Kidney epithelial cell (primary cell): ENCODE data around the gene SIGLEC14. TPM values are rescaled to one million over a fixed set of nuclear protein-coding genes. Genes with fewer than 3 reads are reported as not detected.
A peak's percentile ranks its signal among the peaks of the same experiment; 100 is the strongest.
"Not testable (repeated sequence)": the region's sequence is repeated elsewhere in the genome, so short reads cannot be mapped to it uniquely, and the experiment has no call there.

ENCODE experiments used
- DNase-seq: peaks from one replicate; pipeline ENCODE4 v3.0.0-alpha.2; 2010; ENCODE audit warnings: low read depth
- H3K27me3 ChIP-seq: 2 replicates; pipeline ENCODE4 v1.6.0; 2011; ENCODE audit warnings: low read length; ENCODE audit not compliant: control insufficient read depth, insufficient read depth
- H3K36me3 ChIP-seq: 2 replicates; pipeline ENCODE4 v1.5.1; 2011; ENCODE audit warnings: low read length; ENCODE audit not compliant: control insufficient read depth, insufficient read depth
- H3K4me3 ChIP-seq: 2 replicates; pipeline ENCODE4 v1.5.1; 2011; ENCODE audit warnings: low read depth, mild to moderate bottlenecking, control low read depth, low read length
- total RNA-seq: library from RNA; depleted of rRNA; stranded (reverse); fragments of >200 nt; gene quantifications from 2 replicates; pipeline ENCODE4 v1.2.3, GENCODE V29; 2015
- TF ChIP-seq, protein P1 (sequence below): IDR thresholded peaks from 2 replicates; pipeline ENCODE4 v1.5.1; 2011; ENCODE audit warnings: mild to moderate bottlenecking, moderate library complexity, low read length, control low read depth, inconsistent platforms; ENCODE audit not compliant: insufficient read depth, poor library complexity, severe bottlenecking

SIGLEC14 gene
- total RNA-seq, 1 donor from 2014 or later: not detected

DNA sequence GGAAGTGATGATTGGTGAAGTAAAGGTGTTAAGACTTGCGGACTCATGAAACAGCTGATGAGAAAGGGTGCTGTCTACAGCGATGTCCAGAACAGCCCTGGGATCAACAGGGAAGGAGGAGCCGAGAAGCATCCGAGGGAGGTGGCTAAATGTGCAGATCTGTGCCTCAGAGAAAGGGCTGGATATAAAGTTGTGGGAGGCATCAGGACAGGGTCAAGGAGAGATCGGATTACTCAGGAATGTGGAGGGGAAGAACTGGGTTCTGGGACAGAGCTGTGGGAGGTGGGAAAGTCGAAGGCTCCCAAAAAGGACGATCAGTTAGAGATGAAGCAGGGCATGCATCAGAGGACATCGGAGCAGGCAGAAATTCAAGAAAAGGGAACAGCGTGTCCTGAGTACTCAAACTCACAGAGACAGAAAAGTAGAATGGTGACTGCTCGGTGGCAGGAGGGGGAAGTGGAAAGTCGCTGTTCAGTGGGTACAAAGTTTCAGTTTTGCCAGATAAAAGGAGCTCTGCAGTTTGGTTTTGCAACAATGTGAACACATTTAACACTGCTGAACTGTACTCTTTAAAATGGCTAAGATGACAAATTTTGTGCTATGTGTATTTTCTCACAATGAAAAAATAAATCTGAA is 1.9 kb downstream of the SIGLEC14 start:
- no peak overlapping the region for H3K4me3 ChIP-seq
- H3K27me3 ChIP-seq: no peaks in the 10 kb centered on the region
- no peaks in the 10 kb centered on the region for H3K36me3 ChIP-seq
- TF ChIP-seq, protein P1, sequence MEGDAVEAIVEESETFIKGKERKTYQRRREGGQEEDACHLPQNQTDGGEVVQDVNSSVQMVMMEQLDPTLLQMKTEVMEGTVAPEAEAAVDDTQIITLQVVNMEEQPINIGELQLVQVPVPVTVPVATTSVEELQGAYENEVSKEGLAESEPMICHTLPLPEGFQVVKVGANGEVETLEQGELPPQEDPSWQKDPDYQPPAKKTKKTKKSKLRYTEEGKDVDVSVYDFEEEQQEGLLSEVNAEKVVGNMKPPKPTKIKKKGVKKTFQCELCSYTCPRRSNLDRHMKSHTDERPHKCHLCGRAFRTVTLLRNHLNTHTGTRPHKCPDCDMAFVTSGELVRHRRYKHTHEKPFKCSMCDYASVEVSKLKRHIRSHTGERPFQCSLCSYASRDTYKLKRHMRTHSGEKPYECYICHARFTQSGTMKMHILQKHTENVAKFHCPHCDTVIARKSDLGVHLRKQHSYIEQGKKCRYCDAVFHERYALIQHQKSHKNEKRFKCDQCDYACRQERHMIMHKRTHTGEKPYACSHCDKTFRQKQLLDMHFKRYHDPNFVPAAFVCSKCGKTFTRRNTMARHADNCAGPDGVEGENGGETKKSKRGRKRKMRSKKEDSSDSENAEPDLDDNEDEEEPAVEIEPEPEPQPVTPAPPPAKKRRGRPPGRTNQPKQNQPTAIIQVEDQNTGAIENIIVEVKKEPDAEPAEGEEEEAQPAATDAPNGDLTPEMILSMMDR: no peak
- DNase-seq: no peak

- TF ChIP-seq, protein P1: no peak
- Histone ChIP-seq H3K36me3 (no peaks in the 10 kb centered on the region), H3K4me3 (no peak overlapping the region), H3K27me3 (no peaks in the 10 kb centered on the region)
- DNase-seq: no peak
Observed at GRCh38 chr19:51641648-51642047, 5.0 kb downstream of the SIGLEC14 start.

DNA sequence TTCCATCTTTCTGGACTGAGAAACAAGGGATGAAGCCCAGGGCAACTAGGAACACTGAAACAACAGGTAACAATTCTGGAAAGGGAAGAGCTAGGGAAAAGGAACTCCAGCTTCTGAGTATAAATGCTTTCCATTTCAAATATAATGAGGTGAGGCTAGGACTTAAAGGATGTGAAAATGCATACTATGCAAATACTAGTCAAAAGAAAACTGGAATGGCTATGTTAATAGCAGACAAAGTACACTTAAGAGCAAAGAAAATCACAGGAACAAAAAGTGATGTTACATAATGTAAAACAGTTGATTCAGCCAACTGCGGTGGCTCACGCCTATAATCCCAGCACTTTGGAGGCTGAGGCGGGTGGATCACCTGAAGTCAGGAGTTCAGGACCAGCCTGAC is 6.2 kb downstream of the SIGLEC14 start:
- H3K27me3 ChIP-seq: no peaks in the 10 kb centered on the region
- no peaks in the 10 kb centered on the region for H3K36me3 ChIP-seq
- no peak for DNase-seq
- no peak overlapping the region for H3K4me3 ChIP-seq
- TF ChIP-seq, protein P1: no peak

GRCh38 chr19:51639916-51640315 is 6.7 kb downstream of the SIGLEC14 start:
- TF ChIP-seq, protein P1: no peak
- Histone ChIP-seq H3K36me3 (no peaks in the 10 kb centered on the region), H3K4me3 (no peak overlapping the region), H3K27me3 (no peaks in the 10 kb centered on the region)
- no peak for DNase-seq

DNA sequence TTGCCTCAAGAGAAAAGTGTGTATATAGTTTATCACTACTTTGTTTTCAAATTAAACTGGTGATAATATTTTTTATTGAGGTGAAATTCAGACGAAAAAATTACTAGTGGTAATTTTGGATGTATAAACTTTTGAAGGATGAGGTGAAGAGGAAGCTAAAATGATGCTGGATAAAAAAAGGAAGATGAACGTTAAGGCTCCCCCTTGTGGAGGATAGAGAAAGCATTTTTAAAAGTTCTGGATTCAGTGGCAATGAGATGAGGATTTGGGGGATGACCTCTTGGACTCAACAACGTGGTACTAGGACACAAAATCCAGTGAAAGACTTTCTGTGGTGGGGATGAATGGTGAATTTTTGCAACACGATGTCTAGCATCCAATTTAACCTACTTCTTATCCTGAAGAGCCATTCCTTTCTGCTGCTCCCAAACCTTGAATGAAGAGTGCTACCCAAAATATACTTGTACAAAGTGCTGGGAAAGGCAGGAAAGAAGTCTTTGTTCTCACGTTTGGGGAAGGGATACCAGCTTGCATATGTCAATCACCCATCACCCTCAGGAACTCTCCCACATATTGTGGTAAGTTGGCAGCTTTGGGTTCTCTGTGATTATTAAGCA is 9.2 kb downstream of the SIGLEC14 start:
- Histone ChIP-seq H3K4me3 (no peak overlapping the region), H3K27me3 (no peaks in the 10 kb centered on the region), H3K36me3 (no peaks in the 10 kb centered on the region)
- TF ChIP-seq, protein P1: peak; percentile 38
- no peak for DNase-seq

DNA sequence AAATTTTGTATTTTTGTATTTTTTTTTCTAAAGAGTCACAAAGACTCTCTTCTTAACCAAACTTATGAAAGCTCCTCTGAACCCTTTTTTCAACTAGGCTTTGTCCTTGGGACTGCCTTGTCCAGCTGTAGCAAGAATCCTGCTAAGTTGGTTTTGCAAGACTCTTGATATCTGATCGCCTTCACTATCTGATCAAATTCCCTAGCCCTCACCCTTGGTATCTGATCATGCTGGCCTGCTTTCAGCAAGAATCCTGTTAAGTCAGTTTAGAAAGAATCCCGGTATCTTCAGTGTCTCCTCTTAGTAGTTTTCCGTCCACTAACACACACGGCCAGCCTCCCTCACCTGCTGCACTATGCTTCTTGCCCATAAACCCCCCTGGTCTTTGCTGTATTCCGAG is 14.5 kb downstream of the SIGLEC14 start:
- TF ChIP-seq, protein P1: no peak
- H3K27me3 ChIP-seq: peaks cover 2% of the 10 kb centered on the region
- no peak for DNase-seq
- no peaks in the 10 kb centered on the region for H3K36me3 ChIP-seq
- H3K4me3 ChIP-seq: no peak overlapping the region

GRCh38 chr19:51630315-51630714 is 16.3 kb downstream of the SIGLEC14 start, which contains the start of gene SIGLEC5:
Gene SIGLEC5, minus strand, starts transcription at chr19:51630401. Its CDS starts 66 bp downstream, at chr19:51630335.
- not testable (repeated sequence) for H3K36me3 ChIP-seq, H3K4me3 ChIP-seq, H3K27me3 ChIP-seq, DNase-seq
